CD4-positive, alpha-beta T cell treated with Interleukin-21 for 1 hour (primary cell): ENCODE measurements around the gene ZNF580.

Source experiments
- DNase-seq: peaks from one replicate; pipeline ENCODE4 v3.0.0-alpha.2; 2020

The ZNF580 gene

GRCh38 chr19:55680339-55681130 is 39.7 kb downstream of the ZNF580 start:
- no peak for DNase-seq

- no peak for DNase-seq
These were observed 40.6 kb downstream of the ZNF580 start for GRCh38 chr19:55681131-55682092.

- no peak for DNase-seq
These were observed 42.9 kb downstream of the ZNF580 start for GRCh38 chr19:55683449-55684261.

- DNase-seq: no peak
These were observed 44.3 kb downstream of the ZNF580 start for GRCh38 chr19:55684946-55685681.

- DNase-seq: no peak
These were observed 45.0 kb downstream of the ZNF580 start for GRCh38 chr19:55685776-55686175.

- no peak for DNase-seq
These were observed 45.7 kb downstream of the ZNF580 start for GRCh38 chr19:55686311-55687050.

- DNase-seq: no peak
These were observed 46.7 kb downstream of the ZNF580 start for GRCh38 chr19:55687281-55688201.

GRCh38 chr19:55688422-55689218 is 47.8 kb downstream of the ZNF580 start:
- no peak for DNase-seq

- no peak for DNase-seq
These were observed 48.8 kb downstream of the ZNF580 start for GRCh38 chr19:55689411-55690108.

GRCh38 chr19:55690109-55690768 is 49.4 kb downstream of the ZNF580 start:
- DNase-seq: no peak

- no peak for DNase-seq
These were observed 50.2 kb downstream of the ZNF580 start for GRCh38 chr19:55690769-55691545.

GRCh38 chr19:55691561-55692481 is 51.0 kb downstream of the ZNF580 start:
- no peak for DNase-seq

- no peak for DNase-seq
These were observed 51.9 kb downstream of the ZNF580 start for GRCh38 chr19:55692681-55693081.
